Astrocyte of the spinal cord (primary cell): ENCODE measurements around the gene GTSE1.

Source experiments
- DNase-seq: peaks from one replicate; pipeline ENCODE4 v3.0.0; 2011; ENCODE audit warnings: low read depth, low spot score
- H3K4me3 ChIP-seq: 2 replicates; pipeline ENCODE4 v1.5.1; 2011; ENCODE audit warnings: low read depth, mild to moderate bottlenecking, low read length, moderate library complexity
- CTCF ChIP-seq: IDR thresholded peaks from 2 replicates; pipeline ENCODE4 v1.5.1; 2012; ENCODE audit warnings: low read depth, mild to moderate bottlenecking, low read length, inconsistent platforms
- in situ Hi-C: cut with HindIII; loops from 2 replicates; pipeline ENCODE4 v1.10.0; 2017; ENCODE audit warnings: low sequenced_read_pairs

Gene GTSE1

GRCh38 chr22:46323162-46323561 lies 26.5 kb downstream of the GTSE1 start:
- in situ Hi-C loops = no loop called here
- no peak overlapping the region for H3K4me3 ChIP-seq
- no peak for TF ChIP-seq CTCF
- DNase-seq = no peak

GRCh38 chr22:46326066-46326680 lies 29.5 kb downstream of the GTSE1 start:
- no peak for TF ChIP-seq CTCF
- H3K4me3 ChIP-seq = no peak overlapping the region
- in situ Hi-C loops = no loop called here
- no peak for DNase-seq

GRCh38 chr22:46327691-46328465 lies 31.2 kb downstream of the GTSE1 start:
- DNase-seq = no peak
- no peak overlapping the region for H3K4me3 ChIP-seq
- in situ Hi-C loops = no loop called here
- TF ChIP-seq CTCF = no peak

GRCh38 chr22:46328797-46329196 lies 32.1 kb downstream of the GTSE1 start:
- no peak for TF ChIP-seq CTCF
- H3K4me3 ChIP-seq = no peak overlapping the region
- no peak for DNase-seq
- in situ Hi-C loops = no loop called here

- DNase-seq = no peak
- no peak for TF ChIP-seq CTCF
- in situ Hi-C loops = no loop called here
- H3K4me3 ChIP-seq = no peak overlapping the region
Observed at GRCh38 chr22:46329616-46330015, 32.9 kb downstream of the GTSE1 start.

GRCh38 chr22:46330426-46330825 lies 33.8 kb downstream of the GTSE1 start:
- DNase-seq = no peak
- in situ Hi-C loops = no loop called here
- no peak for TF ChIP-seq CTCF
- no peak overlapping the region for H3K4me3 ChIP-seq
